ENCODE measurements around the gene RTF2.
"Not testable (repeated sequence)": the region's sequence is repeated elsewhere in the genome, so short reads cannot be mapped to it uniquely, and the experiment has no call there.

Gene RTF2

GRCh38 chr20:56542489-56543030, 74.1 kb downstream of the RTF2 start:
- no peak for DNase-seq (ENCODE audit: low read depth in 2 of 2)

GRCh38 chr20:56551571-56551970, 83.1 kb downstream of the RTF2 start:
- DNase-seq (ENCODE audit: low read depth in 2 of 2) = no peak

- DNase-seq (ENCODE audit: low read depth in 2 of 2) = no peak
Observed at GRCh38 chr20:56552911-56553629, 84.6 kb downstream of the RTF2 start.

- no peak for DNase-seq (ENCODE audit: low read depth in 2 of 2)
Observed at GRCh38 chr20:56554869-56555268, 86.4 kb downstream of the RTF2 start.

GRCh38 chr20:56558968-56559367, 90.5 kb downstream of the RTF2 start:
- no peak for DNase-seq (ENCODE audit: low read depth in 2 of 2)

GRCh38 chr20:56564526-56564925, 96.1 kb downstream of the RTF2 start:
- not testable (repeated sequence) for DNase-seq (ENCODE audit: low read depth in 2 of 2)

- no peak for DNase-seq (ENCODE audit: low read depth in 2 of 2)
Observed at GRCh38 chr20:56565511-56565910, 97.1 kb downstream of the RTF2 start.

- DNase-seq (ENCODE audit: low read depth in 2 of 2) = no peak
Observed at GRCh38 chr20:56566621-56567020, 98.2 kb downstream of the RTF2 start.
